HT1080 (cell line): Measurements from ENCODE around the gene SLC22A1. TPM values are rescaled to one million over a fixed set of nuclear protein-coding genes. Genes with fewer than 3 reads are reported as not detected.
A peak's percentile ranks its signal among the peaks of the same experiment; 100 is the strongest.
"Not testable (repeated sequence)": the region's sequence is repeated elsewhere in the genome, so short reads cannot be mapped to it uniquely, and the experiment has no call there.

Experiments used
- DNase-seq: peaks from one replicate; pipeline ENCODE4 v3.0.0-alpha.2; 2015; ENCODE audit warnings: low read depth
- total RNA-seq: library from RNA; depleted of rRNA; stranded (reverse); fragments of >200 nt; shearing (Covaris generic); gene quantifications from 2 replicates; pipeline ENCODE4 v1.2.3, GENCODE V29; 2014

Gene SLC22A1
- total RNA-seq, 1 experiment from 2014 or later = 2.7 TPM

GRCh38 chr6:160093061-160093460 is 28.6 kb upstream of the SLC22A1 start:
- no peak for DNase-seq

- no peak for DNase-seq
Observed at GRCh38 chr6:160093946-160094345, 27.7 kb upstream of the SLC22A1 start.

GRCh38 chr6:160095146-160095845 is 26.3 kb upstream of the SLC22A1 start:
- DNase-seq = no peak

GRCh38 chr6:160101277-160102205 is 20.1 kb upstream of the SLC22A1 start:
- no peak for DNase-seq

- no peak for DNase-seq
Observed at GRCh38 chr6:160102399-160102798, 19.2 kb upstream of the SLC22A1 start.

GRCh38 chr6:160102956-160103824 is 18.4 kb upstream of the SLC22A1 start:
- peak; percentile 36 for DNase-seq

- DNase-seq = no peak
Observed at GRCh38 chr6:160103825-160104100, 17.9 kb upstream of the SLC22A1 start.

- DNase-seq = no peak
Observed at GRCh38 chr6:160104821-160105517, 16.6 kb upstream of the SLC22A1 start.

- no peak for DNase-seq
Observed at GRCh38 chr6:160106010-160106409, 15.6 kb upstream of the SLC22A1 start.

GRCh38 chr6:160106701-160107100 is 14.9 kb upstream of the SLC22A1 start:
- no peak for DNase-seq

GRCh38 chr6:160108077-160108476 is 13.5 kb upstream of the SLC22A1 start:
- no peak for DNase-seq

- DNase-seq = peak; percentile 29
Observed at GRCh38 chr6:160110586-160111123, 11.0 kb upstream of the SLC22A1 start.

- DNase-seq = no peak
Observed at GRCh38 chr6:160111806-160112205, 9.8 kb upstream of the SLC22A1 start.

GRCh38 chr6:160112628-160113299 is 8.9 kb upstream of the SLC22A1 start:
- no peak for DNase-seq

GRCh38 chr6:160114536-160114935 is 7.1 kb upstream of the SLC22A1 start:
- not testable (repeated sequence) for DNase-seq

GRCh38 chr6:160115421-160115820 is 6.2 kb upstream of the SLC22A1 start:
- no peak for DNase-seq

- no peak for DNase-seq
Observed at GRCh38 chr6:160116411-160116810, 5.2 kb upstream of the SLC22A1 start.

- no peak for DNase-seq
Observed at GRCh38 chr6:160117137-160117536, 4.5 kb upstream of the SLC22A1 start.

- DNase-seq = no peak
Observed at GRCh38 chr6:160118620-160119229, 2.9 kb upstream of the SLC22A1 start.

- DNase-seq = no peak
Observed at GRCh38 chr6:160120087-160120486, 1.5 kb upstream of the SLC22A1 start.
